GM21367 (cell line): Measurements from ENCODE around the gene SNRNP200.

ENCODE experiments used
- ATAC-seq: cut with Tn5 transposase; IDR thresholded peaks from one replicate; pipeline ENCODE4 v1.9.1; 2021; ENCODE audit not compliant: unreplicated experiment

Gene SNRNP200

GRCh38 chr2:96253006-96253405 lies 52.3 kb downstream of the SNRNP200 start:
- ATAC-seq, result no peak

- no peak for ATAC-seq
Measured at GRCh38 chr2:96252526-96252925, 52.8 kb downstream of the SNRNP200 start.

GRCh38 chr2:96251721-96252292 lies 53.5 kb downstream of the SNRNP200 start:
- ATAC-seq, result no peak

- no peak for ATAC-seq
Measured at GRCh38 chr2:96250188-96250587, 55.2 kb downstream of the SNRNP200 start.

GRCh38 chr2:96249654-96250053 lies 55.7 kb downstream of the SNRNP200 start:
- ATAC-seq, result no peak

- ATAC-seq, result no peak
Measured at GRCh38 chr2:96248624-96249023, 56.7 kb downstream of the SNRNP200 start.

GRCh38 chr2:96247896-96248295 lies 57.5 kb downstream of the SNRNP200 start:
- no peak for ATAC-seq

GRCh38 chr2:96247009-96247408 lies 58.3 kb downstream of the SNRNP200 start:
- ATAC-seq, result no peak

GRCh38 chr2:96245609-96246390 lies 59.5 kb downstream of the SNRNP200 start:
- no peak for ATAC-seq

GRCh38 chr2:96243843-96244242 lies 61.5 kb downstream of the SNRNP200 start:
- ATAC-seq, result no peak

- peak; percentile 74 for ATAC-seq
Measured at GRCh38 chr2:96241900-96242611, 63.3 kb downstream of the SNRNP200 start.

GRCh38 chr2:96241227-96241626 lies 64.1 kb downstream of the SNRNP200 start:
- ATAC-seq, result no peak

GRCh38 chr2:96240341-96241038 lies 64.9 kb downstream of the SNRNP200 start:
- ATAC-seq, result no peak

- ATAC-seq, result no peak
Measured at GRCh38 chr2:96239745-96240264, 65.5 kb downstream of the SNRNP200 start.

- no peak for ATAC-seq
Measured at GRCh38 chr2:96239091-96239490, 66.3 kb downstream of the SNRNP200 start.

- ATAC-seq, result no peak
Measured at GRCh38 chr2:96238266-96238665, 67.1 kb downstream of the SNRNP200 start.

GRCh38 chr2:96236882-96237281 lies 68.5 kb downstream of the SNRNP200 start:
- ATAC-seq, result no peak

- peak; percentile 82 for ATAC-seq
Measured at GRCh38 chr2:96233880-96234316, 71.4 kb downstream of the SNRNP200 start.

GRCh38 chr2:96233436-96233835 lies 71.9 kb downstream of the SNRNP200 start:
- no peak for ATAC-seq

GRCh38 chr2:96231316-96231715 lies 74.0 kb downstream of the SNRNP200 start:
- no peak for ATAC-seq

GRCh38 chr2:96225016-96225533 lies 80.3 kb downstream of the SNRNP200 start:
- ATAC-seq, result peak; percentile 62
